Endodermal cell (in vitro differentiated cells): ENCODE results near the gene CNOT6. TPM values are rescaled to one million over a fixed set of nuclear protein-coding genes. Genes with fewer than 3 reads are reported as not detected.

Source experiments
- DNase-seq: peaks from one replicate; pipeline ENCODE4 v3.0.0-alpha.2; 2017
- H3K27ac ChIP-seq: 2 replicates; pipeline ENCODE4 v1.5.1; 2013; ENCODE audit warnings: mild to moderate bottlenecking, low read depth, low read length, moderate library complexity
- H3K27me3 ChIP-seq: 2 replicates; pipeline ENCODE4 v1.6.1; 2013; ENCODE audit warnings: mild to moderate bottlenecking, low read length, moderate library complexity; ENCODE audit not compliant: insufficient read depth, control insufficient read depth, poor library complexity, severe bottlenecking
- H3K36me3 ChIP-seq: 2 replicates; pipeline ENCODE4 v1.7.0; 2013; ENCODE audit warnings: mild to moderate bottlenecking, low read length, moderate library complexity; ENCODE audit not compliant: control insufficient read depth, insufficient read depth
- H3K4me1 ChIP-seq: one replicate; pipeline ENCODE4 v1.7.0; 2013; ENCODE audit warnings: low read length; ENCODE audit not compliant: control insufficient read depth, insufficient read depth
- H3K4me3 ChIP-seq: 2 replicates; pipeline ENCODE4 v1.5.1; 2013; ENCODE audit warnings: mild to moderate bottlenecking, low read length, moderate library complexity
- H3K9ac ChIP-seq: 2 replicates; pipeline ENCODE4 v1.6.1; 2013; ENCODE audit warnings: mild to moderate bottlenecking, low read length, moderate library complexity; ENCODE audit not compliant: poor library complexity, severe bottlenecking; ENCODE audit errors: extremely low read depth
- H3K9me3 ChIP-seq: 2 replicates; pipeline ENCODE4 v1.6.1; 2013; ENCODE audit warnings: mild to moderate bottlenecking, low read length, moderate library complexity; ENCODE audit not compliant: control insufficient read depth
- H3K27ac Mint-ChIP-seq: 2 replicates; pipeline ENCODE4 v1.8.0; 2020; ENCODE audit warnings: mixed read lengths
- H3K27me3 Mint-ChIP-seq: 2 replicates; pipeline ENCODE4 v1.8.0; 2021; ENCODE audit warnings: mild to moderate bottlenecking, mixed read lengths; ENCODE audit not compliant: insufficient read depth
- H3K36me3 Mint-ChIP-seq: 2 replicates; pipeline ENCODE4 v1.8.0; 2020; ENCODE audit warnings: low read depth, mixed read lengths
- H3K4me1 Mint-ChIP-seq: 2 replicates; pipeline ENCODE4 v1.8.0; 2020; ENCODE audit warnings: mixed read lengths
- H3K4me3 Mint-ChIP-seq: 2 replicates; pipeline ENCODE4 v1.8.0; 2020; ENCODE audit warnings: mild to moderate bottlenecking, moderate library complexity, mixed read lengths
- H3K9me3 Mint-ChIP-seq: 2 replicates; pipeline ENCODE4 v1.8.0; 2020; ENCODE audit warnings: mild to moderate bottlenecking, mixed read lengths
- CTCF ChIP-seq: fragments of 200-600 bp; sonication (generic); conservative IDR thresholded peaks from 2 replicates; pipeline ENCODE4 v1.5.0; 2021; ENCODE audit warnings: antibody characterized with exemption, mild to moderate bottlenecking
- WGBS, 2 experiments: methylation state at CpG; one replicate each; pipeline versions ENCODE4 v1.1.5 to v1.1.7; 2013; ENCODE audit warnings: missing lambda C conversion rate in 2 of 2, mixed read lengths in 1 of 2; ENCODE audit not compliant: insufficient coverage in 1 of 2, insufficient read length in 1 of 2; 5-methylcytosine and 5-hydroxymethylcytosine counted together
- total RNA-seq, 2 donors: library from RNA; stranded (reverse); fragmentation: NEBNext Ultra II Directional in 1 of 2; extraction: Animal tissue kit (Norgen Biotek cat#: 25700) in 1 of 2; gene quantifications; 2 replicates in 1 of 2; 3 replicates in 1 of 2; pipeline ENCODE4 v1.2.1, GENCODE V29; 2021

Gene CNOT6
- total RNA-seq, 2 donors from 2014 or later: 40.4 to 42.9 TPM

- TF ChIP-seq CTCF: no peak
- H3K36me3 Mint-ChIP-seq: no peaks in the 10 kb centered on the region
- Histone ChIP-seq H3K9ac (no peak overlapping the region), H3K4me1 (no peaks in the 10 kb centered on the region), H3K27me3 (no peaks in the 10 kb centered on the region), H3K4me3 (no peak overlapping the region), H3K9me3 (peaks cover 3% of the 10 kb centered on the region), H3K36me3 (no peaks in the 10 kb centered on the region), H3K27ac (no peak overlapping the region)
- DNase-seq: no peak
- peaks cover 1% of the 10 kb centered on the region for H3K27me3 Mint-ChIP-seq
- H3K27ac Mint-ChIP-seq: no peak overlapping the region
- H3K4me1 Mint-ChIP-seq: no peaks in the 10 kb centered on the region
- WGBS, 2 experiments: 87 to 88% methylated on average over 10 to 22 of the region's 22 CpGs
- peaks cover 7% of the 10 kb centered on the region for H3K9me3 Mint-ChIP-seq
- no peak overlapping the region for H3K4me3 Mint-ChIP-seq
These were observed 26.9 kb upstream of the CNOT6 start for GRCh38 chr5:180467028-180467975.

- no peak for TF ChIP-seq CTCF
These were observed 26.0 kb upstream of the CNOT6 start for GRCh38 chr5:180467989-180468731.

GRCh38 chr5:180468732-180469585, 25.2 kb upstream of the CNOT6 start:
- WGBS, 2 experiments: 93 to 95% methylated on average over 4 to 22 of the region's 22 CpGs
- H3K4me3 Mint-ChIP-seq: no peak overlapping the region
- H3K27ac Mint-ChIP-seq: no peak overlapping the region
- Histone ChIP-seq H3K9me3 (no peaks in the 10 kb centered on the region), H3K36me3 (no peaks in the 10 kb centered on the region), H3K9ac (no peak overlapping the region), H3K4me3 (no peak overlapping the region), H3K27me3 (no peaks in the 10 kb centered on the region), H3K4me1 (no peaks in the 10 kb centered on the region), H3K27ac (no peak overlapping the region)
- TF ChIP-seq CTCF: no peak
- peaks cover 1% of the 10 kb centered on the region for H3K27me3 Mint-ChIP-seq
- peaks cover 3% of the 10 kb centered on the region for H3K9me3 Mint-ChIP-seq
- DNase-seq: no peak
- H3K4me1 Mint-ChIP-seq: no peaks in the 10 kb centered on the region
- no peaks in the 10 kb centered on the region for H3K36me3 Mint-ChIP-seq

More at GRCh38 chr5:180467989-180468731, 26.0 kb upstream of the CNOT6 start:
- Histone ChIP-seq H3K9me3 (peaks cover 2% of the 10 kb centered on the region), H3K27ac (no peak overlapping the region), H3K36me3 (no peaks in the 10 kb centered on the region), H3K9ac (no peak overlapping the region), H3K4me1 (no peaks in the 10 kb centered on the region), H3K27me3 (no peaks in the 10 kb centered on the region), H3K4me3 (no peak overlapping the region)
- no peak overlapping the region for H3K4me3 Mint-ChIP-seq
- no peaks in the 10 kb centered on the region for H3K36me3 Mint-ChIP-seq
- 92 to 96% methylated on average over 16 to 18 of the region's 18 CpGs for WGBS, 2 experiments
- H3K27me3 Mint-ChIP-seq: peaks cover 1% of the 10 kb centered on the region
- no peak overlapping the region for H3K27ac Mint-ChIP-seq
- H3K4me1 Mint-ChIP-seq: no peaks in the 10 kb centered on the region
- DNase-seq: no peak
- H3K9me3 Mint-ChIP-seq: peaks cover 4% of the 10 kb centered on the region
